Effector memory CD8-positive, alpha-beta T cell (primary cell): Measurements from ENCODE around the gene JKAMP.
"Not testable (repeated sequence)": the region's sequence is repeated elsewhere in the genome, so short reads cannot be mapped to it uniquely, and the experiment has no call there.

ENCODE experiments used
- ATAC-seq: fragments of 150-1000 bp; cut with Tn5 transposase; replicated peaks from 2 replicates; pipeline ENCODE4 v1.10.0; 2021; ENCODE audit warnings: mild to moderate bottlenecking, moderate library complexity
- DNase-seq, 3 experiments: peaks; one replicate each; pipeline ENCODE4 v3.0.0; 2021
- H3K27ac Mint-ChIP-seq, 2 donors: one replicate each; pipeline ENCODE4 v1.8.0; 2022; ENCODE audit warnings: mild to moderate bottlenecking in 2 of 2, mixed read lengths in 2 of 2, moderate library complexity in 2 of 2
- H3K27me3 Mint-ChIP-seq, 2 donors: one replicate each; pipeline ENCODE4 v1.8.0; 2022; ENCODE audit warnings: mixed read lengths in 2 of 2
- H3K36me3 Mint-ChIP-seq: one replicate; pipeline ENCODE4 v1.8.0; 2022; ENCODE audit warnings: mild to moderate bottlenecking, moderate library complexity, mixed read lengths; ENCODE audit not compliant: insufficient read depth
- H3K4me1 Mint-ChIP-seq, 2 donors: one replicate each; pipeline ENCODE4 v1.8.0; 2022; ENCODE audit warnings: low read depth in 2 of 2, mixed read lengths in 2 of 2
- H3K4me3 Mint-ChIP-seq, 2 donors: one replicate each; pipeline ENCODE4 v1.8.0; 2022; ENCODE audit warnings: mild to moderate bottlenecking in 2 of 2, mixed read lengths in 2 of 2, moderate library complexity in 2 of 2
- H3K9me3 Mint-ChIP-seq, 2 donors: one replicate each; pipeline ENCODE4 v1.8.0; 2022; ENCODE audit warnings: mixed read lengths in 2 of 2
- total RNA-seq, 9 experiments: gene quantifications; one replicate each; lab custom pipeline; 2026; lab: John Stamatoyannopoulos, UW

The JKAMP gene, protein sequence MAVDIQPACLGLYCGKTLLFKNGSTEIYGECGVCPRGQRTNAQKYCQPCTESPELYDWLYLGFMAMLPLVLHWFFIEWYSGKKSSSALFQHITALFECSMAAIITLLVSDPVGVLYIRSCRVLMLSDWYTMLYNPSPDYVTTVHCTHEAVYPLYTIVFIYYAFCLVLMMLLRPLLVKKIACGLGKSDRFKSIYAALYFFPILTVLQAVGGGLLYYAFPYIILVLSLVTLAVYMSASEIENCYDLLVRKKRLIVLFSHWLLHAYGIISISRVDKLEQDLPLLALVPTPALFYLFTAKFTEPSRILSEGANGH
- total RNA-seq, result 12.1 to 38.6 (median 34.7) reads per million in 9 experiments

DNA sequence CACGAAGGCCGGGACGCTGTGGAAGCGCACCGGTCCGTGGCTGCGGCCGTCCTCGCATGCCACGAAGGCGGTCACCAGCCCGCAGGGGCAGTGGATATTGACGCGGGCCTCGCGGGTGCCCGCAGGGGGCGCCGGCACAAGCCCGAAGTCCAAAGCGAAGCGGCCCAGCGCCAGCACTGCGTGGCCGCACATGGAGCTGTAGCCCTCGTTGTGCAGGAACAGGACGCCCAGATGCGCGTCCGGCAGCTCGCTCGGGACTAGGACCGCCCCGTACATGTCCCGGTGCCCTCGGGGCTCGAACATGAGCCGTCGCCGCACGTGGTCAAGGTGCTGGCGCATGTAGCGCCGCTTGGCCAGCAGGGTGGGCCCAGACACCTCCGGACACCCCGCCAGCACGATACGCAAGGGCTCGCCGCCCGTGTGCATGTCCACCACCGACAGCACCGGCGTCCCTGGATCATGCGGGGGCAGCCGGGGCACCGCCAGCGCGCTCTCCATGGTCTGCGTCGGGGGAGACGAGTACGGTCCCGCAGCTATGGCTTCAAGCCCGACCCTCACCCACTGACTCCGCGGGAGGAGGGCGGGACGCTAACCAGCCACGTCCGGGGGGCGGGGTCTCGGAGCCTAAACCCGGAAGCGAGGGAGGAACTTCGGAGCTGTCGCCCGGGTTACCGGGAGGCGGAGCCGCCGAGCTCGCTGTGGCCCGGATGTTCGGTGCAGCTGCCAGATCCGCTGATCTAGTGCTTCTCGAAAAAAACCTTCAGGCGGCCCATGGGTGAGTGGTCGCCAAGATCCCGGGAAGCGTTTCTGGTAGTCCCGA lies at the start of gene JKAMP, which contains the start of gene L3HYPDH:
Gene JKAMP, plus strand, starts transcription at position 699 of the 820 bp plus-strand sequence. Its CDS starts 73 bp downstream, at position 772.
Gene L3HYPDH, minus strand, starts transcription at position 590 of the 820 bp plus-strand sequence. Its CDS starts 92 bp downstream, at position 498.
- H3K4me1 Mint-ChIP-seq, result peaks cover 39 to 46% of the 10 kb centered on the region in 2 donors
- peak within 1 kb of the TSS; percentile 82 to 85 for H3K27ac Mint-ChIP-seq
- H3K9me3 Mint-ChIP-seq, result no peaks in the 10 kb centered on the region
- ATAC-seq (peak; percentile 92), DNase-seq (peak; percentile 97 to 98 (median 97))
- H3K36me3 Mint-ChIP-seq, result peaks cover 6% of the 10 kb centered on the region
- H3K4me3 Mint-ChIP-seq, result peak within 1 kb of the TSS; percentile 89 to 90
- no peaks in the 10 kb centered on the region for H3K27me3 Mint-ChIP-seq

DNA sequence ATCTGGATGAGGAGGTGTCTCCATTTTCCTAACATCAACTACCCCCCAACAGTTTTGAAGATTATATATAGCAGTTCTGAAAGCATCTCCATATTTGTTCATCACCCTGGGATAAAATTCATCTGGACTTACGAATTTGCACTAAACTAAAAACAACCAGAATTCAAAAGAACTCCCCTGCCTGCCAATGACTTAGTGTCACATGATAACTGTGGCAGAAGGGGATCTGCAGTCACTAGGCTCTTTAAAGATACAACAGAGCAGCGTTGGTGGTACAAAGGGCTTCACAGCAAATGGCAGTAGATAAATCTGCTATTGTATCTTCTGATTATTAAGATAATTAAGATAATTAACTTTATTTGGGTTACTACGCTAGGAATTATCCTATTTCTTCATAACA lies 49.2 kb upstream of the JKAMP start:
- Mint-ChIP-seq H3K4me3 (no peak overlapping the region), H3K27me3 (no peaks in the 10 kb centered on the region), H3K4me1 (no peaks in the 10 kb centered on the region), H3K36me3 (no peaks in the 10 kb centered on the region), H3K9me3 (no peaks in the 10 kb centered on the region), H3K27ac (no peak overlapping the region)
- DNase-seq (no peak), ATAC-seq (no peak)

DNA sequence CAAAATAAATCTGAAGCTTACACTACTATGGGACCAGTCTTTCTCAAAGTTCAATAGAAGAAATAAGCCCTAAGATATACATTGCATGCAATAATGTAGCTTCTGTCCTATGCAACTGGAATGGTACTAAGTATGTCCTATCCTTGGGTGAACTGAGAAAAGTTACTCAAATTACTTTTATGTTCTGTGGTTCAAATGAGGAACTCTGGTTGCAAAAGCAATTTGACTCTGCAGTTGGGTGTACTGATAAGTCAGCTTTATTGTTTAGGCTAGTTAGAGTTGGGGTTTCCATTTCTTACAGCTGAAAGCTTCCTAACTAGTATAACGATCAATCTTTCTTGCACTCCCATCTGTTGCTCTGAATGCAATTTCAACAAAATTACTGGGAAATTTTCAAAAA lies 48.3 kb upstream of the JKAMP start:
- H3K27ac Mint-ChIP-seq, result no peak overlapping the region
- H3K27me3 Mint-ChIP-seq, result no peaks in the 10 kb centered on the region
- no peaks in the 10 kb centered on the region for H3K9me3 Mint-ChIP-seq

DNA sequence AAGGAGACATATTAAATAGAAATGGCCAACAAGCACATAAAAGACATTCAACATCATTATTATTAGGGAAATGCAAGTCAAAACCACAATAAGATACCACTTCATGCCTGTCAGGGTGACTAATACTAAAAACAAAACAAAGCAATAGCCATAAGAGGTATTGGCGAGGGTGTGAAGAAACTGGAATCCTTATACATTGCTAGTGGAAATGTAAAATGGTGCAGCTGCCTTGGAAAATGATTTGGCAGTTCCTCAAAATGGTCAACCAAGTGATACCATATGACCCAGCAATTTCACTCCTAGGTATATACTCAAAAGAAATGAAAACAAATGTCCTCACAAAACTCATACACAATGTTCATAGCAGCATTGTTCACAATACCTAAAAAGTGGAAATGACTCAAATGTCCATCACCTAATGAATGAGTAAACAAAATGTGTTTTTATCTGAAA lies 46.1 kb upstream of the JKAMP start:
- no peak for DNase-seq
- no peaks in the 10 kb centered on the region for H3K9me3 Mint-ChIP-seq
- no peaks in the 10 kb centered on the region for H3K27me3 Mint-ChIP-seq
- H3K4me3 Mint-ChIP-seq, result no peak overlapping the region
- no peaks in the 10 kb centered on the region for H3K4me1 Mint-ChIP-seq
- ATAC-seq, result no peak
- no peaks in the 10 kb centered on the region for H3K36me3 Mint-ChIP-seq
- no peak overlapping the region for H3K27ac Mint-ChIP-seq

More for the DNA sequence above, 48.3 kb upstream of the JKAMP start:
- DNase-seq (no peak), ATAC-seq (no peak)
- Mint-ChIP-seq H3K36me3 (no peaks in the 10 kb centered on the region), H3K4me3 (no peak overlapping the region), H3K4me1 (no peaks in the 10 kb centered on the region)

DNA sequence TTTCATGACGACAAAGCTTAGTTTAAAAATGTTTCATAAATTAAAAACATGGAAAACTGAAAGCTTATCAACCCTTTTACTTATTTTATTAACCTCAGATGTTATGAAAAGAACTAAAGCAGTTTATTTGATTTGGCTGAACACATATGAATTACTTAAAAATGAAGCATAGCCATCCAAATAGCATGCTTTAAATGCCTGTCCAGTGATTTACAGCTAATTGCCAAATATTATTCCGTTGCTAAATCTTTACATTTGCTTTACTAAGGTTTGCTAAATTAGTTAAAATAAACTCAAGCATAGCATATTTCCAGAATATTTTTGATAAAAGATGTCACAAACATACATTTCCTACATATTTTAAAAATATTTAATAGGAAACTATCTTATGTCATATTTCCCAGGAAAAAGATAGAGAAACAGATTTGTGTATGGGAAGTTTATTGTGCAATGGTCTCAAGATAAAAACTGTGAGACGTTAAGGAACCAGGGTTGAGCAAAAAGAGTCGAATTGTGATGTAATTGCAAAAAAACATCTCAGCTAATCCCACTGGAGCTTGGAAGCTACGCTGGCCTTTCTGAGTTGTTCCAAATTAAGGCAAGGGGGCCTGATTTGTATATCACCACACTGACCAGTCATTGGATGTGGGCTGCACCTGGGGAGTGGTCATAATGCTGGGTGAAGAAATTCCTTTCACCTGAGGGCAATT lies 44.9 kb upstream of the JKAMP start:
- DNase-seq (no peak), ATAC-seq (no peak)
- Mint-ChIP-seq H3K27me3 (no peaks in the 10 kb centered on the region), H3K27ac (no peak overlapping the region), H3K4me3 (no peak overlapping the region), H3K36me3 (no peaks in the 10 kb centered on the region), H3K9me3 (no peaks in the 10 kb centered on the region), H3K4me1 (no peaks in the 10 kb centered on the region)

DNA sequence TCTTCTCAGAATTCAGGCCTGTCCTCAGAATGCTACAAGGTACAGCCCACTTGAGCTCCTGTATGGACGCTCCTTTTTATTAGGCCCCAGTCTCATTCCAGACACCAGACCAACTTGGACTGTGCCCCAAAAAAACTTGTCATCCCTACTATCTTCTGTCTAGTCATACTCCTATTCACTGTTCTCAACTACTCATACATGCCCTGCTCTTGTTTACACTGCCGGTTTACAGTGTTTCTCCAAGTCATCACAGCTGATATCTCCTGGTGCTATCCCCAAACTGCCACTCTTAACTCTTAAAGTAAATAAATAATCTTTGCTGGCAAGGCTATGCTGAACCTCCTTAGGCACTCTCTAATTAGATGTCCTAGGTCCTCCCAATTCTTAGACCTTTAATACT lies 35.6 kb upstream of the JKAMP start:
- H3K27ac Mint-ChIP-seq, H3K27me3 Mint-ChIP-seq, DNase-seq, H3K36me3 Mint-ChIP-seq, H3K4me3 Mint-ChIP-seq, ATAC-seq, H3K4me1 Mint-ChIP-seq, H3K9me3 Mint-ChIP-seq: not testable (repeated sequence)

DNA sequence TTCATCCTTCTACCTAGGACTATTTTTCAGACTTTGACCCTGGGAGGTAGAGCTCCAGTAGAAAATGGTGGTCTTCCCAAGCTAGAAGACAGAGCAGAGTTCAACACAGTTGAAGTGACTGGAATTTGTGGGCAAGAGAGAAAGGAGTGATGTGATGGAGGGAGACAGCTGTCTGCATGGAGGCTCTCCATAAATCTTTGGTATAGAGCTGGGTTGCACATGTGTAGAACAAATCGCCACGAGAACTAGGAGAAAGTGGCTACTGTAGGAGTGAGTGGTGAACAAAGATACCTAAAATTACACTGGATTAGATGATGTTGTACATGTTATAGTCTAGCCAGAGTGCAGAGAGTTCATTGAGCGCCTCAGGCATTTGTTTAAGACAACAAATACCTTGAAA lies 33.6 kb upstream of the JKAMP start:
- H3K4me3 Mint-ChIP-seq, result no peak overlapping the region
- H3K9me3 Mint-ChIP-seq, result no peaks in the 10 kb centered on the region
- DNase-seq (no peak), ATAC-seq (no peak)
- no peaks in the 10 kb centered on the region for H3K36me3 Mint-ChIP-seq
- H3K4me1 Mint-ChIP-seq, result no peaks in the 10 kb centered on the region
- no peak overlapping the region for H3K27ac Mint-ChIP-seq
- H3K27me3 Mint-ChIP-seq, result no peaks in the 10 kb centered on the region

DNA sequence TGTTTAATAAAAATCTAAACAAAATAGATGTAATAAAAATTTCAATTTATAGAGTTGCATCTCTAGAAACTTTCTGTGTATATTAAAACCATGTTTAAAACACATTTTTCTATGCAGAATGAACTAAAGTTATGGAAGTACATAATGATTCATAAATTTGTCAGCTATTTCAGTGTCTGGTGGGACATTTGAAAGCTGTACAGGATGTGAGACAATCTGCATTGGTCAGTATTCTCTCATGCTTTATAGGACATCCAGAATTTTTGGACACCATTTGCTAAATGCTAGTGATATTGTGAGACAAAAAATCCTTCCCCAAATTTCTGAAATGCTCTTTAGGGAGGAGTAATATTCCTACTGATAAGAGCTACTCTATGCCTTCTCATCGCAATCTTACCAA lies 32.5 kb upstream of the JKAMP start:
- DNase-seq (no peak), ATAC-seq (no peak)
- Mint-ChIP-seq H3K27me3 (no peaks in the 10 kb centered on the region), H3K9me3 (no peaks in the 10 kb centered on the region), H3K36me3 (no peaks in the 10 kb centered on the region), H3K4me1 (no peaks in the 10 kb centered on the region), H3K4me3 (no peak overlapping the region), H3K27ac (no peak overlapping the region)

DNA sequence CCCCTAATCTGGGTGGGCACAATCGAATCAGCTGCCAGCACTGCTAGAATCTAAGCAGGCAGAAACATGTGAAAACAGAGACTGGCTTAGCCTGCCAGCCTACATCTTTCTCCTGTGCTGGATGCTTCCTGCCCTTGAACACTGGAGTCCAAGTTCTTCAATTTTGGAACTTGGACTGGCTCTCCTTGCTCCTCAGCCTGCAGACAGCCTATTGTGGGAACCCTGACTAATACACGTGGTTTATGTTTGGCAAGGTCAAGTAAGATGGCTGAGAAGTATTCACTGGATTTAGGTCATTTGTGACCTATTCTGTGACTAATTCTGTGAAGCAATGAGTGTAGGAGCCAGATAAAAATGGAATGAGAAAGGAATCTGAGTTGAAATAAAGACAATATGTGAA lies 30.2 kb upstream of the JKAMP start:
- H3K36me3 Mint-ChIP-seq, result no peaks in the 10 kb centered on the region
- DNase-seq, result no peak

DNA sequence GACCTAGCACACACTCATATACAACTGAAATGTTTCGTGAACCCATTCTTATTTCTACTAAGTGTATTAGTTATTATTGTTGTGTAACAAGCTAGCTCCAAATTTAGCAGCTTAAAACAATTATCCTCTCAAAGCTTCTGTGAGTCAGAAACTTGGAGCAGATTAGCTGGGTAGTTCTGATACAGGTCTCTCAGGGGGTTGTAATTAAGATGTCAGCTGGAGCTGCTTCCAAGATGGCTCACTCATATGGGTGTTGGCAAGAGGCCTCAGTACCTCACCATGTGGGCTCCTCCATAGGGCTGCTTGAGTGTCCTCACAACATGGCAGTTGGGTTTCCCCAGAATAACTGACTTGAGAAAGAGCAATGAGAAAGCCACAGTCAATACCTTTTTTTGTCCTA lies 28.9 kb upstream of the JKAMP start:
- no peaks in the 10 kb centered on the region for H3K27me3 Mint-ChIP-seq
- H3K9me3 Mint-ChIP-seq, result no peaks in the 10 kb centered on the region
- ATAC-seq, result no peak
- no peak overlapping the region for H3K4me3 Mint-ChIP-seq
- no peak overlapping the region for H3K27ac Mint-ChIP-seq
- no peak for DNase-seq
- H3K4me1 Mint-ChIP-seq, result no peaks in the 10 kb centered on the region
- H3K36me3 Mint-ChIP-seq, result no peaks in the 10 kb centered on the region

More for the DNA sequence above, 30.2 kb upstream of the JKAMP start:
- no peak for ATAC-seq
- Mint-ChIP-seq H3K9me3 (no peaks in the 10 kb centered on the region), H3K27me3 (no peaks in the 10 kb centered on the region), H3K4me3 (no peak overlapping the region), H3K27ac (no peak overlapping the region), H3K4me1 (no peaks in the 10 kb centered on the region)

DNA sequence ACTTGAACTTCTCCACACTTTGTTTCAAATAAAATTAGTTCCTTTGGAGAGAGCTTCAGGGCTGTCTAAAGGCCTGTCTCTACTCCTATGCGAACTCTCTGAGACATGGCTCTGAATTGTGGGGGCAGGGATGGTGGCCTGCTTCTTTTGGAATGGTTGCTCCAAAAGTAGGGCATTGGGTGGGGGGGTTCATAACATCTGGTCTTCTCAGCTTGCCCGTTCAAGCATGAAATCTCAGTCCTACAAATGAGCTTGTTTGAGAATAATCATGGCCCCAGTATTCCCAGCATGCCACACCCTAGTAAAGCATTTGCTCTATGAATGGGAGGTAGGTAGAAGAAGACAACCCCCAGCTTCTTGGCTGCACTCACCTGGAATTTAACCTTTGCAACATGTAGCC lies 25.8 kb upstream of the JKAMP start:
- Mint-ChIP-seq H3K36me3 (no peaks in the 10 kb centered on the region), H3K27ac (no peak overlapping the region), H3K4me1 (peaks cover 0 to under 1% of the 10 kb centered on the region in 2 donors), H3K9me3 (no peaks in the 10 kb centered on the region), H3K4me3 (no peak overlapping the region), H3K27me3 (no peaks in the 10 kb centered on the region)
- no peak for ATAC-seq
- no peak for DNase-seq

DNA sequence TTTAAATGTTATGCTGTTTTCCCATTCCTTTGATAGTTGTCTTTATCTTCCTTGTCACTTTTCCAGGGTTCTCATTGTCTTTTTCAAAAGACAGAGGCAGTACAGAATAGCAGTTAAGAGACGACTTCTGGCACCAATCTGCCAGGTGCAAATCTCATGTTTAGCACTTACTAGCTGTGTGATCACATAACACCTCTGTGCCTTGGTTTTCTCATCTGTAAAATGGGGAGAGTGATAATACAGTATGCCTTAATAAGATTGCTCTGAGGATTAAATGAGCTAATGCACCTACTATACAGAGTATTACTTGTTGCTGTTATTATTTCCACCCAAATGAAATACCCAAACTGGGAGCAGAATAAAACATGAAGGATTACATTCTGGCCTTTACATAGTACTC lies 23.9 kb upstream of the JKAMP start:
- Mint-ChIP-seq H3K9me3 (no peaks in the 10 kb centered on the region), H3K4me3 (no peak overlapping the region), H3K4me1 (peaks cover 2 to 9% of the 10 kb centered on the region in 2 donors), H3K27me3 (no peaks in the 10 kb centered on the region), H3K27ac (no peak overlapping the region), H3K36me3 (peaks cover 4% of the 10 kb centered on the region)
- no peak for ATAC-seq
- DNase-seq, result no peak

DNA sequence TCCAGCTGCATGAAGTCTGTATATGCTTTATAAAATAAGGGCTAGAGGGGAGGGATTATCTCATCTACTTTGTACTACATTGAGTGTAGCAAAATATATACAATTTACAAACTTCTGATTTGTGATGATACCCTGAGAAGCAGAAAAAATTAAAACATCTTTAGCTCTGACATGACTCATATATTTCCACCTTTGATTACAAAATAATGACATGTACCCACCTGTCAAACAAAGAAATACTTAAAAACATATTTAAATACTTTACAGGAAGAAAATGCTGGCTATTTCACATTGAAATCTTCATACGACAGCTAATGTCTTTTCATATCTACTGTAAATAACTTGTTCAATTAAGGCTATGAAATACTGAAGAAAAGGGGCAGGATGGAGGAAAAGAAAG lies 22.4 kb upstream of the JKAMP start:
- Mint-ChIP-seq H3K9me3 (no peaks in the 10 kb centered on the region), H3K36me3 (peaks cover 4% of the 10 kb centered on the region), H3K27ac (no peak overlapping the region), H3K4me3 (no peak overlapping the region), H3K4me1 (peaks cover 2 to 11% of the 10 kb centered on the region in 2 donors), H3K27me3 (no peaks in the 10 kb centered on the region)
- no peak for DNase-seq
- ATAC-seq, result no peak
